ENCODE results near the gene PDGFRA. TPM values are rescaled to one million over a fixed set of nuclear protein-coding genes. Genes with fewer than 3 reads are reported as not detected.

The PDGFRA gene
- total RNA-seq, 1 experiment from 2014 or later = 0.25 TPM

GRCh38 chr4:54271464-54271863 is 42.4 kb downstream of the PDGFRA start:
- no peak overlapping the region for H3K4me3 ChIP-seq (replicated peaks in 1 of 2; ENCODE audit: low read depth in 1 of 2, low read length in 2 of 2)
- H3K4me1 ChIP-seq (ENCODE audit: control insufficient read depth in 1 of 2, insufficient read depth in 2 of 2, low read length in 2 of 2) = no peaks in the 10 kb centered on the region
- H3K27me3 ChIP-seq (ENCODE audit: insufficient read depth, low read length) = peaks cover 53% of the 10 kb centered on the region
- H2AFZ ChIP-seq (ENCODE audit: low read depth, low read length, poor library complexity, severe bottlenecking) = no peak overlapping the region
- DNase-seq (ENCODE audit: low read depth, low spot score) = no peak
- H4K20me1 ChIP-seq (ENCODE audit: insufficient read depth) = no peaks in the 10 kb centered on the region
- H3K27ac ChIP-seq (ENCODE audit: low read depth, low read length) = no peak overlapping the region
- no peak overlapping the region for H3K9ac ChIP-seq (ENCODE audit: low read length)
- BruUV-seq (replicated peaks) = no TSS peak
- RAD21 ChIA-PET (ENCODE audit: low non-redundant PET in 1 of 2, low total read pairs in 2 of 2, uncharacterized antibody in 2 of 2, unreplicated experiment in 2 of 2) = no interaction called here
- POLR2A ChIA-PET = no interaction called here
- no peak overlapping the region for H3K4me2 ChIP-seq (ENCODE audit: low read length)
- ATAC-seq = no peak
- CTCF ChIA-PET = no interaction called here
- no peaks in the 10 kb centered on the region for H3K79me2 ChIP-seq (ENCODE audit: insufficient read depth, low read length)
- no peaks in the 10 kb centered on the region for H3K9me2 ChIP-seq (ENCODE audit: insufficient read depth)
- TF ChIP-seq CEBPB (IDR thresholded peaks at IDR 0.05; ENCODE audit: low read depth) (no peak), EZH2 (IDR thresholded peaks at IDR 0.05) (no peak), POLR2AphosphoS5 (IDR thresholded peaks at IDR 0.05; ENCODE audit: low read depth, low read length) (no peak), POLR2A (IDR thresholded peaks at IDR 0.05; ENCODE audit: borderline replicate concordance, extremely low read depth, insufficient read depth, insufficient read length) (no peak), EZH2phosphoT487 (IDR thresholded peaks at IDR 0.05; ENCODE audit: borderline replicate concordance) (no peak), MAX (IDR thresholded peaks at IDR 0.05) (no peak), ATF3 (IDR thresholded peaks at IDR 0.05) (no peak), YY1 (IDR thresholded peaks at IDR 0.05; ENCODE audit: extremely low read depth, insufficient replicate concordance, low read depth, low read length) (no peak), ZFX (IDR thresholded peaks at IDR 0.05) (no peak), FOSL1 (IDR thresholded peaks at IDR 0.05; ENCODE audit: low read depth) (no peak), EGR1 (IDR thresholded peaks at IDR 0.05; ENCODE audit: low read depth) (no peak)
- H3K9me3 ChIP-seq (ENCODE audit: control insufficient read depth in 1 of 2, insufficient read depth in 1 of 2, low read depth in 1 of 2, low read length in 2 of 2) = no peaks in the 10 kb centered on the region
- intact Hi-C loops (cut with micrococcal nuclease) = no loop called here
- H3K36me3 ChIP-seq (ENCODE audit: control insufficient read depth in 1 of 2, insufficient read depth in 2 of 2, low read length in 2 of 2) = no peaks in the 10 kb centered on the region

GRCh38 chr4:54272051-54272450 is 43.0 kb downstream of the PDGFRA start:
- Histone ChIP-seq H2AFZ (ENCODE audit: low read depth, low read length, poor library complexity, severe bottlenecking) (no peak overlapping the region), H3K27ac (ENCODE audit: low read depth, low read length) (no peak overlapping the region), H3K4me3 (replicated peaks in 1 of 2; ENCODE audit: low read depth in 1 of 2, low read length in 2 of 2) (no peak overlapping the region), H3K36me3 (ENCODE audit: control insufficient read depth in 1 of 2, insufficient read depth in 2 of 2, low read length in 2 of 2) (no peaks in the 10 kb centered on the region), H3K9ac (ENCODE audit: low read length) (no peak overlapping the region), H3K9me2 (ENCODE audit: insufficient read depth) (no peaks in the 10 kb centered on the region), H3K79me2 (ENCODE audit: insufficient read depth, low read length) (no peaks in the 10 kb centered on the region), H3K27me3 (ENCODE audit: insufficient read depth, low read length) (peaks cover 56% of the 10 kb centered on the region), H3K9me3 (ENCODE audit: control insufficient read depth in 1 of 2, insufficient read depth in 1 of 2, low read depth in 1 of 2, low read length in 2 of 2) (no peaks in the 10 kb centered on the region), H3K4me1 (ENCODE audit: control insufficient read depth in 1 of 2, insufficient read depth in 2 of 2, low read length in 2 of 2) (no peaks in the 10 kb centered on the region), H3K4me2 (ENCODE audit: low read length) (no peak overlapping the region), H4K20me1 (ENCODE audit: insufficient read depth) (no peaks in the 10 kb centered on the region)
- no TSS peak for BruUV-seq (replicated peaks)
- no peak for TF ChIP-seq TCF7L2 (IDR thresholded peaks at IDR 0.05; ENCODE audit: borderline replicate concordance, extremely low read depth, insufficient read depth, insufficient read length)
- no peak for TF ChIP-seq POLR2AphosphoS5 (IDR thresholded peaks at IDR 0.05; ENCODE audit: low read depth, low read length)
- TF ChIP-seq ATF3 (IDR thresholded peaks at IDR 0.05) = no peak
- no peak for TF ChIP-seq CTCF (IDR thresholded peaks at IDR 0.05 in 2 of 3, conservative IDR thresholded peaks at IDR 0.05 in 1 of 3; ENCODE audit: borderline replicate concordance in 1 of 3, insufficient read depth in 1 of 3, low read depth in 2 of 3, low read length in 2 of 3)
- POLR2A ChIA-PET = no interaction called here
- CTCF ChIA-PET = no interaction called here
- intact Hi-C loops (cut with micrococcal nuclease) = no loop called here
- ATAC-seq = no peak
- RAD21 ChIA-PET (ENCODE audit: low non-redundant PET in 1 of 2, low total read pairs in 2 of 2, uncharacterized antibody in 2 of 2, unreplicated experiment in 2 of 2) = no interaction called here
- DNase-seq (ENCODE audit: low read depth, low spot score) = no peak
